GM12878 (cell line): Measurements from ENCODE around the gene TOM1L2. TPM values are rescaled to one million over a fixed set of nuclear protein-coding genes. Genes with fewer than 3 reads are reported as not detected.

Experiments used
- ATAC-seq: fragments of 200-7000 bp; cut with Tn5 transposase; 3 replicates; pipeline ENCODE4 v1.9.1; 2020; ENCODE audit warnings: mild to moderate bottlenecking, moderate library complexity
- BruUV-seq: library from RNA; stranded (reverse); fragments of 400-500 nt; replicated peaks from 2 replicates; lab custom pipeline; 2021; lab: Mats Ljungman, UMichigan
- CTCF ChIA-PET: fragments of 300-600 bp; sonication (Branson Sonifier 250); formaldehyde crosslinking; extraction: SDS; loops from one replicate; lab custom pipeline; 2021; ENCODE audit warnings: inconsistent platforms; lab: Yijun Ruan, JAX
- POLR2A ChIA-PET: fragments of 350-600 bp; formaldehyde crosslinking; extraction: SDS; loops from one replicate; lab custom pipeline; 2021; ENCODE audit warnings: inconsistent platforms; lab: Charles Lee
- RAD21 ChIA-PET: fragments of 300-600 bp; sonication (Branson Sonifier 250); formaldehyde crosslinking; loops from one replicate; lab custom pipeline; 2023; ENCODE audit warnings: antibody characterized with exemption; ENCODE audit not compliant: unreplicated experiment; lab: Charles Lee
- SMC1A ChIA-PET: fragments of 300-600 bp; sonication (Branson Sonifier 250); formaldehyde crosslinking; loops from one replicate; lab custom pipeline; 2023; ENCODE audit not compliant: unreplicated experiment, uncharacterized antibody; lab: Charles Lee
- DNase-seq: peaks from one replicate; pipeline ENCODE4 v3.0.0-alpha.2; 2011; ENCODE audit warnings: low read depth, low spot score
- FAIRE-seq: peaks from 3 replicates; lab custom pipeline; 2011; peaks lifted over from hg19 to GRCh38; lab: Jason Lieb, UNC
- H2AFZ ChIP-seq: 2 replicates; pipeline ENCODE4 v1.6.0; 2011; ENCODE audit warnings: low read depth, low read length, control low read depth; ENCODE audit not compliant: control insufficient read depth
- H3K27ac ChIP-seq: 2 replicates; pipeline ENCODE4 v1.5.1; 2011; ENCODE audit warnings: control low read depth; ENCODE audit not compliant: control insufficient read depth, insufficient read depth
- H3K27me3 ChIP-seq, 2 experiments: replicated peaks in 1 of 2; 2 replicates each; pipeline versions ENCODE4 v1.6.0 to v1.6.1; 2011; ENCODE audit warnings: low read length in 1 of 2; ENCODE audit not compliant: control insufficient read depth in 2 of 2, insufficient read depth in 2 of 2
- H3K36me3 ChIP-seq, 2 experiments: 2 replicates each; pipeline ENCODE4 v1.5.1; 2011; ENCODE audit warnings: low read length in 1 of 2; ENCODE audit not compliant: control insufficient read depth in 2 of 2, insufficient read depth in 2 of 2
- H3K4me1 ChIP-seq: 2 replicates; pipeline ENCODE4 v1.6.1; 2011; ENCODE audit warnings: mild to moderate bottlenecking, low read length, moderate library complexity, mixed read lengths; ENCODE audit not compliant: control insufficient read depth, insufficient read depth
- H3K4me2 ChIP-seq: 2 replicates; pipeline ENCODE4 v1.6.0; 2011; ENCODE audit warnings: control low read depth; ENCODE audit not compliant: control insufficient read depth, insufficient read depth
- H3K4me3 ChIP-seq: fragments of 200-600 bp; sonication (generic); 2 replicates; pipeline ENCODE4 v1.5.1; 2016
- H3K79me2 ChIP-seq: 2 replicates; pipeline ENCODE4 v1.6.0; 2011; ENCODE audit warnings: low read length; ENCODE audit not compliant: control insufficient read depth, insufficient read depth
- H3K9ac ChIP-seq: 2 replicates; pipeline ENCODE4 v1.8.0; 2011; ENCODE audit warnings: low read length, control low read depth, mixed read lengths; ENCODE audit not compliant: control insufficient read depth, insufficient read depth
- H3K9me3 ChIP-seq: replicated peaks from 3 replicates; pipeline ENCODE4 v1.5.1; 2011; ENCODE audit warnings: mild to moderate bottlenecking, low read length; ENCODE audit not compliant: control insufficient read depth, insufficient read depth
- H4K20me1 ChIP-seq: 2 replicates; pipeline ENCODE4 v1.6.0; 2011; ENCODE audit not compliant: control insufficient read depth, insufficient read depth
- CHD1 ChIP-seq: IDR thresholded peaks from 2 replicates; pipeline ENCODE4 v1.6.1; 2012; ENCODE audit warnings: low read depth, low read length, improper control_type of control experiment
- FOXM1 ChIP-seq: IDR thresholded peaks from 2 replicates; pipeline ENCODE4 v1.6.1; 2012; ENCODE audit warnings: low read depth, mild to moderate bottlenecking, inconsistent platforms, low read length, moderate library complexity
- HDGF ChIP-seq: fragments of 450-650 bp; IDR thresholded peaks from 2 replicates; pipeline ENCODE4 v1.6.1; 2016; ENCODE audit warnings: antibody characterized with exemption
- NFIC ChIP-seq: IDR thresholded peaks from 2 replicates; pipeline ENCODE4 v1.6.1; 2012; ENCODE audit warnings: low read depth, mild to moderate bottlenecking, inconsistent platforms, low read length, moderate library complexity
- POU2F2 ChIP-seq: IDR thresholded peaks from 3 replicates; pipeline ENCODE4 v1.6.1; 2011; ENCODE audit warnings: low read depth, mild to moderate bottlenecking, low read length, borderline replicate concordance
- RBBP5 ChIP-seq: fragments of 200-600 bp; sonication (generic); conservative IDR thresholded peaks from 2 replicates; pipeline ENCODE4 v1.6.1; 2016
- RCOR1 ChIP-seq: conservative IDR thresholded peaks from 2 replicates; pipeline ENCODE4 v1.6.1; 2012; ENCODE audit warnings: low read depth, low read length, improper control_type of control experiment
- SREBF1 ChIP-seq: IDR thresholded peaks from 2 replicates; pipeline ENCODE4 v1.6.1; 2012; ENCODE audit warnings: mild to moderate bottlenecking, low read length
- ZNF274 ChIP-seq: IDR thresholded peaks from one replicate; pipeline ENCODE4 v1.8.0; 2011; ENCODE audit not compliant: insufficient read length, insufficient read depth
- ZZZ3 ChIP-seq: IDR thresholded peaks from 2 replicates; pipeline ENCODE4 v1.6.1; 2011; ENCODE audit warnings: low read depth; ENCODE audit not compliant: control insufficient read depth, insufficient read length
- WGBS: methylation state at CpG from one replicate; pipeline ENCODE4 v1.1.6; 2016; ENCODE audit warnings: low lambda C conversion rate; ENCODE audit not compliant: insufficient replicate concordance, insufficient coverage; ENCODE audit errors: missing lambda C conversion rate; 5-methylcytosine and 5-hydroxymethylcytosine counted together
- in situ Hi-C: fragments of 300-500 bp; cut with MboI; formaldehyde crosslinking; loops from 9 replicates; pipeline ENCODE4 v1.14.3; 2018; ENCODE audit warnings: mixed read lengths
- intact Hi-C: fragments of 100-400 bp; cut with micrococcal nuclease; formaldehyde crosslinking; loops from one replicate; pipeline ENCODE4 v1.14.2; 2022; ENCODE audit not compliant: unreplicated experiment
- polyA plus RNA-seq, 11 experiments: library from polyadenylated mRNA; depleted of rRNA in 4 of 11; unstranded in 6 of 11; stranded (reverse) in 5 of 11; fragments of >200 nt; fragmentation: Nextera tagmentation in 4 of 11; fragmentation: Illumina TruSeq in 1 of 11; extraction: Ambion mirVana in 4 of 11; extraction: Trizol in 1 of 11; gene quantifications; 1 replicate in 1 of 11; 2 replicates in 10 of 11; pipeline versions ENCODE4 v1.2.1 to v1.2.3, GENCODE V29; 2011 to 2016; ENCODE audit warnings: inconsistent platforms in 2 of 11, missing spikeins in 2 of 11, low read depth in 1 of 11
- total RNA-seq, 4 experiments: library from RNA; depleted of rRNA in 3 of 4; stranded (reverse); fragments of >200 nt in 3 of 4; fragmentation: Illumina TruSeq in 1 of 4; extraction: Trizol in 1 of 4; gene quantifications; 2 replicates each; pipeline versions ENCODE4 v1.2.1 to v1.2.3, GENCODE V29; 2013 to 2021
- TF ChIP-seq, protein P1 (sequence below): fragments of 450-650 bp; IDR thresholded peaks from 2 replicates; pipeline ENCODE4 v1.6.1; 2016; ENCODE audit warnings: mild to moderate bottlenecking
- TF ChIP-seq, protein P2 (sequence below): IDR thresholded peaks from 2 replicates; pipeline ENCODE4 v1.6.1; 2012; ENCODE audit warnings: low read depth, low read length, improper control_type of control experiment

Gene TOM1L2
- total and polyA plus RNA-seq, 10 of the 15 experiments (the other 5 are each of a cell fraction or from before 2014, with no cell fraction given): 0.19 to 19.2 (median 8.1) TPM

- H3K4me2 ChIP-seq: no peak overlapping the region
- BruUV-seq: no TSS peak
- intact Hi-C loops (no loop called here), in situ Hi-C loops (loop anchor here (5.0 kb wide), 1 partner anchor 110 kb away; no protein-coding TSS in a partner anchor)
- no peaks in the 10 kb centered on the region for H3K36me3 ChIP-seq
- no peaks in the 10 kb centered on the region for H3K27me3 ChIP-seq
- no peak overlapping the region for H3K27ac ChIP-seq
- POLR2A ChIA-PET: interaction anchor here (1.3 to 1.4 kb wide), 2 partner anchors 38 to 44 kb away, joined by 3 to 4 read pairs; no protein-coding TSS in a partner anchor
- no peak overlapping the region for H2AFZ ChIP-seq
- no peak overlapping the region for H3K9ac ChIP-seq
- no peaks in the 10 kb centered on the region for H3K79me2 ChIP-seq
- no peak for FAIRE-seq
- peaks cover 11% of the 10 kb centered on the region for H3K4me1 ChIP-seq
- SMC1A ChIA-PET: interaction anchor here (0.7 to 2.0 kb wide), 2 partner anchors 11 to 112 kb away, joined by 3 to 8 read pairs; no protein-coding TSS in a partner anchor
- no peak for DNase-seq
- RAD21 ChIA-PET: interaction anchor here (1.0 to 2.4 kb wide), 5 partner anchors 25 to 111 kb away, joined by 3 to 12 read pairs (median 4); no protein-coding TSS in a partner anchor
- ATAC-seq: no peak
- no peak overlapping the region for H3K4me3 ChIP-seq
- WGBS: 67% methylated on average over 3 of the region's 3 CpGs
- TF ChIP-seq, protein P1, sequence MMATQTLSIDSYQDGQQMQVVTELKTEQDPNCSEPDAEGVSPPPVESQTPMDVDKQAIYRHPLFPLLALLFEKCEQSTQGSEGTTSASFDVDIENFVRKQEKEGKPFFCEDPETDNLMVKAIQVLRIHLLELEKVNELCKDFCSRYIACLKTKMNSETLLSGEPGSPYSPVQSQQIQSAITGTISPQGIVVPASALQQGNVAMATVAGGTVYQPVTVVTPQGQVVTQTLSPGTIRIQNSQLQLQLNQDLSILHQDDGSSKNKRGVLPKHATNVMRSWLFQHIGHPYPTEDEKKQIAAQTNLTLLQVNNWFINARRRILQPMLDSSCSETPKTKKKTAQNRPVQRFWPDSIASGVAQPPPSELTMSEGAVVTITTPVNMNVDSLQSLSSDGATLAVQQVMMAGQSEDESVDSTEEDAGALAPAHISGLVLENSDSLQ: no peak
- TF ChIP-seq HDGF (no peak), FOXM1 (no peak), POU2F2 (no peak), ZNF274 (no peak), RCOR1 (no peak), RBBP5 (no peak), NFIC (no peak), SREBF1 (no peak), CHD1 (no peak), ZZZ3 (no peak)
- TF ChIP-seq, protein P2, sequence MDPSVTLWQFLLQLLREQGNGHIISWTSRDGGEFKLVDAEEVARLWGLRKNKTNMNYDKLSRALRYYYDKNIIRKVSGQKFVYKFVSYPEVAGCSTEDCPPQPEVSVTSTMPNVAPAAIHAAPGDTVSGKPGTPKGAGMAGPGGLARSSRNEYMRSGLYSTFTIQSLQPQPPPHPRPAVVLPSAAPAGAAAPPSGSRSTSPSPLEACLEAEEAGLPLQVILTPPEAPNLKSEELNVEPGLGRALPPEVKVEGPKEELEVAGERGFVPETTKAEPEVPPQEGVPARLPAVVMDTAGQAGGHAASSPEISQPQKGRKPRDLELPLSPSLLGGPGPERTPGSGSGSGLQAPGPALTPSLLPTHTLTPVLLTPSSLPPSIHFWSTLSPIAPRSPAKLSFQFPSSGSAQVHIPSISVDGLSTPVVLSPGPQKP: no peak
- no peaks in the 10 kb centered on the region for H3K9me3 ChIP-seq
- H4K20me1 ChIP-seq: no peaks in the 10 kb centered on the region
- CTCF ChIA-PET: interaction anchor here (1.0 to 1.2 kb wide), 3 partner anchors 14 to 240 kb away, joined by 3 to 4 read pairs (median 3); no protein-coding TSS in a partner anchor
These were observed 50.1 kb downstream of the TOM1L2 start for GRCh38 chr17:17922070-17922614.
